HL-60 (cell line): ENCODE results near the gene SEC23B.

Experiments
- CTCF ChIP-seq: IDR thresholded peaks from one replicate; pipeline ENCODE4 v1.5.1; 2011; ENCODE audit warnings: low read length, control low read depth, inconsistent platforms; ENCODE audit not compliant: insufficient read depth
- REST ChIP-seq: IDR thresholded peaks from 2 replicates; pipeline ENCODE4 v1.6.1; 2012; ENCODE audit warnings: low read depth; ENCODE audit not compliant: insufficient replicate concordance

GRCh38 chr20:18589941-18590674 is 82.4 kb downstream of the SEC23B start:
- TF ChIP-seq CTCF (no peak), REST (no peak)
